ENCODE results near the gene VPS26A.

VPS26A gene

GRCh38 chr10:69220507-69220906 is 96.5 kb downstream of the VPS26A start:
- DNase-seq (ENCODE audit: low read depth in 2 of 2): no peak
